BE2C (cell line): Measurements from ENCODE around the gene MSL3B.

ENCODE experiments used
- DNase-seq: peaks from one replicate; pipeline ENCODE4 v3.0.0-alpha.2; 2020
- H3K27me3 ChIP-seq: fragments of 250-450 bp; sonication (Bioruptor Pico); 2 replicates; pipeline ENCODE4 v1.5.1; 2020; ENCODE audit warnings: mild to moderate bottlenecking
- H3K36me3 ChIP-seq: fragments of 250-450 bp; sonication (Bioruptor Pico); 2 replicates; pipeline ENCODE4 v1.5.1; 2020; ENCODE audit warnings: mild to moderate bottlenecking
- H3K4me1 ChIP-seq: fragments of 250-450 bp; sonication (Bioruptor Pico); 2 replicates; pipeline ENCODE4 v1.5.1; 2020
- H3K4me3 ChIP-seq: 2 replicates; pipeline ENCODE4 v1.5.1; 2011; ENCODE audit warnings: low read depth, low read length
- H3K9me3 ChIP-seq: fragments of 250-450 bp; sonication (Bioruptor Pico); 2 replicates; pipeline ENCODE4 v1.5.1; 2020
- TF ChIP-seq, protein P1 (sequence below): IDR thresholded peaks from 2 replicates; pipeline ENCODE4 v1.5.1; 2012; ENCODE audit warnings: mild to moderate bottlenecking, low read depth, low read length

Gene MSL3B

DNA sequence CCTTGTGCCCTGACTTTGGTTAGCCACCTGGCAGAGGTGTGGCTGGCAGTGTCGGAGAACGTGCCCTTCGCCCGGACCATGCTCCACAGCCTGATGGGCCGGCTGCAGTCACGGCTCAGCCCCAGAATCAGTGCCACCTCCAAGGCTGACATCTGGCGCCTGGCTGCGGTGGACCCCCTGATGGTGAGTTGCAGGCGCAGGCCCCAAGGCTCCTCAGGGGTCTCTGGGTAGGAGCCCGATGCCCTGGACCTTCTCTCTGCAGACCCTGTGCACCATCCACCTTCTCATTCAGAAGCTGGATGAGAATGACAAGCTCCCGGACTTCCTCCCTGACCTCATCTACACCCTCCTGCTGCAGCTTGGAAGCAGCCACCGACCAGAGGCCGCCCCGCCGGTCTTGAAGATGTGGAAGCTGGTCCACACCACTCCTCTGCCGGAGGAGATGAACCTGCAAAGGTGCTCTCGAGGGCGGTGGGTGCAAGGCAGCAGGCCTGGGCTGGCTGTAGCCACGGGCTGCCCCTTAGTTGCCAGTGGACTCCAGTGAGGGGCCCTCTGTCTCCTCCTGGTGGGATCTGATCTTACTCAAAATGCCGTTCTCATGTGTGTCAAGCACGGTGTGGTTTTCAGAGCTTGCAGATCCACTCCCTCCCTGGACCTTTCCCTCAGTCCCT, 46.0 kb downstream of the MSL3B start:
- DNase-seq: no peak
- Histone ChIP-seq H3K4me1 (peaks cover 5% of the 10 kb centered on the region), H3K27me3 (no peaks in the 10 kb centered on the region), H3K36me3 (no peaks in the 10 kb centered on the region), H3K9me3 (no peaks in the 10 kb centered on the region), H3K4me3 (no peak overlapping the region)
- TF ChIP-seq, protein P1, sequence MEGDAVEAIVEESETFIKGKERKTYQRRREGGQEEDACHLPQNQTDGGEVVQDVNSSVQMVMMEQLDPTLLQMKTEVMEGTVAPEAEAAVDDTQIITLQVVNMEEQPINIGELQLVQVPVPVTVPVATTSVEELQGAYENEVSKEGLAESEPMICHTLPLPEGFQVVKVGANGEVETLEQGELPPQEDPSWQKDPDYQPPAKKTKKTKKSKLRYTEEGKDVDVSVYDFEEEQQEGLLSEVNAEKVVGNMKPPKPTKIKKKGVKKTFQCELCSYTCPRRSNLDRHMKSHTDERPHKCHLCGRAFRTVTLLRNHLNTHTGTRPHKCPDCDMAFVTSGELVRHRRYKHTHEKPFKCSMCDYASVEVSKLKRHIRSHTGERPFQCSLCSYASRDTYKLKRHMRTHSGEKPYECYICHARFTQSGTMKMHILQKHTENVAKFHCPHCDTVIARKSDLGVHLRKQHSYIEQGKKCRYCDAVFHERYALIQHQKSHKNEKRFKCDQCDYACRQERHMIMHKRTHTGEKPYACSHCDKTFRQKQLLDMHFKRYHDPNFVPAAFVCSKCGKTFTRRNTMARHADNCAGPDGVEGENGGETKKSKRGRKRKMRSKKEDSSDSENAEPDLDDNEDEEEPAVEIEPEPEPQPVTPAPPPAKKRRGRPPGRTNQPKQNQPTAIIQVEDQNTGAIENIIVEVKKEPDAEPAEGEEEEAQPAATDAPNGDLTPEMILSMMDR: no peak

DNA sequence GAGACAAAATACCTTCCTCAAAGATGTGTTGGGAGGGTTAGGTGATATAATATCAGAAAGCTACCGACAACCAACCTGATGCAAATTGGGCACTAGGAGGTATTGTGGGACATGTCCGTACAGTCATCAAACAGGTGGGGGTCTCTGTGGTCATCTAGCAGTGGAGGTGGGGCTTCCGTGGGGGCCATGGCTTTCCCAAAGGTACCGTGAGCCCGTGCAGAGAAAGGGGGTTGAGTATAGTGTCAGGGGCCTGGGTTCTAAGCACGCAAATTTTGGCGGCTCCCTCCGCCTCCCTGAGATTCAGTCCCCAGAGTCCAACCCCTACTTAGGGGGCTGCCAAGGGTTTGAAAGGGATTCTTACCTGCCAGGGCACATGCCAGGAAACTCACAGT, 46.5 kb downstream of the MSL3B start:
- no peak for DNase-seq
- TF ChIP-seq, protein P1: no peak
- no peak overlapping the region for H3K4me3 ChIP-seq
- no peaks in the 10 kb centered on the region for H3K36me3 ChIP-seq
- no peaks in the 10 kb centered on the region for H3K27me3 ChIP-seq
- H3K9me3 ChIP-seq: no peaks in the 10 kb centered on the region
- peaks cover 10% of the 10 kb centered on the region for H3K4me1 ChIP-seq

DNA sequence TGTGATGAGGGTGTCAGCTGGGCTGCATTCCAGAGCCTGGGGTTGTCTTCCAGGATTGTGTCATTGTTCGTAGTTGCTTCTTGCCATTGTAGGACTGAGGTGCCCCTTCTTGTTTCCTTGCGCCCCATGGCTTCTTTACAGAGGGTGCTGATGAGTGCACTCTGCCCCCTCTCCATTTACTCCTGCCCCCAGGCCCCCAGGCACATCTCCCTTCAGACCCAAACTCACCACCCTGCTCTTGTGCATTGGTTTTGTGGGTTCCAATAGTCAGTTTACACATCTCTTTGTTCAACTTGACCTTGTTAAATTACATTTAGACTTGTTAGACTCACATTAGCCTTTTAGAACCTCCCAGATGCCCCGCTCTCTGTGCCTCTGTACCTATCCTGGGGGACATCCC, 47.0 kb downstream of the MSL3B start:
- H3K27me3 ChIP-seq: no peaks in the 10 kb centered on the region
- H3K4me1 ChIP-seq: peaks cover 13% of the 10 kb centered on the region
- DNase-seq: no peak
- TF ChIP-seq, protein P1: no peak
- H3K36me3 ChIP-seq: no peaks in the 10 kb centered on the region
- H3K4me3 ChIP-seq: no peak overlapping the region
- H3K9me3 ChIP-seq: no peaks in the 10 kb centered on the region

DNA sequence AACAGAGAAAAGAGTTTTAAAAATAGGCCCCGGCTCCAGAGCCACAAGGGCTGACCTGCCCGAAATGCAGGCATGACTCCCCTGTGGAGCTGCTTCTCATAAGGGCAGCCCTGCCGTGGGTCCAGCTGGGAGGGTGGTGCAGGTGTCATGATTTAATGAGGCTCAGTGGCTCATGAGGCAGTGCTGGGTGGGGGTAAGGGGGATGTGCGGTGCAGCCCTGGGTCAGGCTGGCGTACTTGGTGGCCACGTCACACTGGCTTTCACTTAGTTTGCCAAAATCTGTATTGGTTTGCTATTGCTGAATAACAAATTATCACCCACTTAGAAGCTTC, 47.4 kb downstream of the MSL3B start:
- H3K4me1 ChIP-seq: peaks cover 13% of the 10 kb centered on the region
- no peaks in the 10 kb centered on the region for H3K36me3 ChIP-seq
- no peak for DNase-seq
- no peak overlapping the region for H3K4me3 ChIP-seq
- no peaks in the 10 kb centered on the region for H3K27me3 ChIP-seq
- no peaks in the 10 kb centered on the region for H3K9me3 ChIP-seq
- TF ChIP-seq, protein P1: no peak

DNA sequence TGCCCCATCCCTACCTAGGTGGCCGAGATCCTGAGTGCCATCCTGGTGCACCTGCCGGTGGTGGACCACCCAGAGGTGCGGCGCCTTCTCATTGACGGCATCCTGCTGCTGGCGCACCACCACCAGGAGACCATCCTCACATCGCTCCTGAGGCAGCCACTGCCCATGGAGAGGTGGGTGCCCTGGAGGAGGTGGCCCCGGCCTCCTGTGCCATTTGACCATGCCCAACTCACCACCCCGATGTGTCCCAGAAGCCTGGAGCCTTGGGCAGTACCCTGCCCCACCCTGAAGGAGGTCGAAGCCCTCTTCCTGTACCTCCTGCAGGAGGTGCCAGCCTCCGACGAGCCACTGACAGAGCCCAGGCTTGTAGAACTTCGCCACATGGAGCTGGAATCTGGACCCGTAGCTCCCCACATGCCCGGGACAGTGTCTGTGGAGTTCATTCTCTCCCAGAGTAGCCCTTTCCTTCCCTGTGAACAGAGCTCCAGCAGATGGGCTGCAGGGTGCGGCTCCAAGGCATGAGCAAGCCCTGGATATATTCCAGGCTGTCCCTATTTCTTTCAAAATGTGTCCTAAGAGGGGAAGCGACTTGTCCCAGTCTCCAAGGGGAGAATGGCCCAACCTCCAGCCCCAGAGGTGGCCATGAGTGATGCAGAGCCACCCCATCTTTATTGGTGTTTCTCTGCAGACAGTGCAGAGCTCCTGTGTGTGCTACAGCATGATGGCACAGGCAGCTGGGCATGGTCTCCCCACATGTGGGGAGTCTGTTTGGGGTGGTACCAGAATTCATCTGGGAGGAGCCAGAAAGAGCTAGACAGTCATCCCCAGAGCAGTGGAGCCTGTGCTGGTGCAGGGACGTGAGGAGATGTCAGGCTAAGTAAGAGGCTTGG, 48.1 kb downstream of the MSL3B start:
- peaks cover 13% of the 10 kb centered on the region for H3K4me1 ChIP-seq
- H3K27me3 ChIP-seq: no peaks in the 10 kb centered on the region
- no peaks in the 10 kb centered on the region for H3K9me3 ChIP-seq
- no peak overlapping the region for H3K4me3 ChIP-seq
- TF ChIP-seq, protein P1: no peak
- no peaks in the 10 kb centered on the region for H3K36me3 ChIP-seq
- no peak for DNase-seq
